Epidermal melanocyte (primary cell): ENCODE data around the gene KCND3.

ENCODE experiments used
- DNase-seq: peaks from one replicate; pipeline ENCODE4 v3.0.0; 2011; ENCODE audit warnings: low spot score; ENCODE audit not compliant: insufficient read length

KCND3 gene

DNA sequence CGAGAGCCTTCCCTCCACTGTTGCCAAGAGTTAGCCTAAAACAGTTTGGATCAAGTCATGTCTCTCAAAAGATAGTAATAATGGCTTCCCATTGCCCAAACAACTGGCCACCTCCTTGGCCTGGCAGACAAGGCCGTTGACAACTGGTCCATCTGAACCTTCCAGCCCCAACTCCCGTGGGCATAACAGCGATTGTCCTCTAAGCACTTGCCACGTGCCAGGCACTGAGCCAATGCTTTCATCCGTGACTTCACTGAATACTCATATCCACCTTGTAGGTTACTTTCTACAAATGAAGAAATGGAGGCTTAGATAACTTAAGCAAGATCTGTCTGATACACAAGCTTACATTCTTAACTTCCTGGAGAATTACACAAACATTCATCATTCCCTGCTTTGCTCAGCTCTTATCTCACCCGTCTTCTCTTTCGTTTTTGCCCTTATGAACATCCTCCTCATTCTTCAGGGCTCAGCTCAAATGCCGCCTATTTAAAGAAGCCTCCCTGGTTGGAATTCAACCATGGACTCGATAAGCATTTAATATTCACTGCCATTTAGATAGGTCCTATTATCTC is 106.4 kb downstream of the KCND3 start:
- no peak for DNase-seq

DNA sequence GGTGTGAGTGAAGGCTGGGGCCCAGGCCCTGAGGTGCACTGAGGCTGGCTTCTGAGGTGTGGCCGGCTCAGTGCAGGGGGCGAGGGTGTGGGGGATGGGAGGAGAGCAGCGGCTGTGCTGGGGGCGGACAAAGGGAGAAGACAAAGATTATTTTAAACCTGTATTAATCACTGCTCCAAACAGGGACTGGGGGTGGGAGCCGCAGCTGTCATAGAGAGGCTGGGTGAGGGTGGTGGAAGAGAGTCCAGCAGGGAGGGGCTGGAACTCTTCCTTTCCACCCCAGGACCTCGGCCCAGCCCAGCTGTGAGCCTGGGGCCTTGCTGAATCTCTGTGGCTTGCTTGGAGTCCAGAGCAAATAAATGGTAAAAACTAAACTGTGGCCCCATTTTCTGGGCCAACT is 106.9 kb downstream of the KCND3 start:
- DNase-seq, result no peak

DNA sequence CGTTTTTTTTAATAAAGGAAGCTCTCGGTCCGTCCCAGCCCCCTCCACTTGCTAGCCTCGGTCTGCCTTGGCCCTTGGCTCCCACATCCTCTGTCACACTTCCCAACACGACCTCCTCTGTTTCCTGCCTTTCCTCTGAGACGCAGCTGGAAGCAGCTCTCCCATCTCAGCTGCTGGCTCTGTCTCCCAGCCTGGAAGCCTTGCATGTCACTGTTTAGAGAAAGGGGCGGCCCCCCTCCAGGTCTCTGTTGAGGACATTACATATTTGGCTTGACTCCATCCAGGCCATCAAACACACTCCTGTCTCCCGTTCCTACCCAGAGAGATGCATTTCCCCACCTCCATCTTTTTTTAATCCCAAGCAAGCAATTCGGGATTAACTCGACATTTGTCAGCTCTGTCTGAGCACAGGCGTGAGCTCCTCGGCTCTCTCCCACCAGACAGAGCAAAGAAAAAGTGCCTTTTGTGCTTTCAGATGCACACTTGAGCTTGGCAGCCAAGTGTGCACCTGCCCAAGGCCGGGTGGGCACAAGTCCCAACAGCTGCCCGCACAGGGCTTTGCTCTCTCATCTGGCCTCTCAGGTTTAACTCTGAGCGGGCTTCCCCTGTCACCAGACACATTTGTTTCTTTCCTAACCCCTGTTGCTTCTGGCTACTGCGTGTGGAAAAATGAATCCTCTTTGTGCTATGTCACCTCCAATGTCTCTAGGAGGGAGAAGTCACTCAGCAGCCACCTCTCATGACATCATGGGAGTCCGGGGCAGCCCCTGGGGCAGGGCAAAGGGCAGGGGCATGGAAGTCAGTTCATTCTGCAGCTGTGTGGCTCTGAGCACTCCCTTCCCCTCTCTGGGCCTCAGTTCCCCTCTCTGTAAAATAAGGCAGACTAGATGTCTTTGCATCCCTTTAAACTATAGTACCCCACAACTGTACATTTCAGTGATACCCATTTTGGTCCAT is 108.3 kb downstream of the KCND3 start:
- DNase-seq, result no peak

DNA sequence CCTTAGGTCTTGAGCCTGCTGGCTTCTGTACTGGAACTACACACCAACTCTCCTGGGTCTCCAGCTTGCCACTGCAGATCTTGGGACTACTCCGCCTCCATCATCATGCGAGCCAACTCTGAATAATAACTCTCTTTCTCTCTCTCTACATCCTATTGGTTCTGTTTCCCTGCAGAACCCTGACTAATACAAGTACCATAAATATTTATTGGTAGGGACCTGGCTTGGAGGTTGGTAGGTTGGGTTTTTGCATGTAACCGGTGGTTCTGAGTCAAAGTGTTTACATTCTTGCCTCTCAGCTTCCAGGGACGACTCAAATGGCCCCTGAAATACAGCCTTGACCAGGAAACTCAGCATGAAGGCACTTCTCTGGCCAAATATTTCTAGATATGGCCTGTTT is 110.4 kb downstream of the KCND3 start:
- DNase-seq, result no peak

- no peak for DNase-seq
Observed at GRCh38 chr1:111878649-111879048, 110.8 kb downstream of the KCND3 start.

GRCh38 chr1:111878091-111878490 is 111.4 kb downstream of the KCND3 start:
- DNase-seq, result no peak

DNA sequence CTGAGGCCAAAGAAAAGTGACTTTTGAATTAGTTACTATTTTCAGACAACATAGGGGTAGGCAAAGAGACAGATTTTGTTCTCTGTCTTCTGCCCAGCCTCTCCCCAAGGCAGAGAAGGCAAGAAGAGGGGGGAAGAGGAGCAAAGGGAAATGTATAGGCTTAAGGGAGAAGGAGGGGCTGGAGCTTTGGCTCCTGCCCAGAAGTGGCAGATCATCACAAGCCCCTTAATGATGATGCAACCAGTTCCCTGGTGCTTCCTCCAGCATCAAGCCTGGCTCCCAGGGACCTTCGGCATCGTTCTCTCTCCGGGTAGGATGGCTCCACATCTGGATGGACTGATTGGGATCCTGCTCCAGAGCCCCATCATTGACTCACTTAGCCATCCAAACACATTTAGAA is 112.8 kb downstream of the KCND3 start:
- DNase-seq, result no peak

- DNase-seq, result no peak
Observed at GRCh38 chr1:111875640-111876039, 113.8 kb downstream of the KCND3 start.

DNA sequence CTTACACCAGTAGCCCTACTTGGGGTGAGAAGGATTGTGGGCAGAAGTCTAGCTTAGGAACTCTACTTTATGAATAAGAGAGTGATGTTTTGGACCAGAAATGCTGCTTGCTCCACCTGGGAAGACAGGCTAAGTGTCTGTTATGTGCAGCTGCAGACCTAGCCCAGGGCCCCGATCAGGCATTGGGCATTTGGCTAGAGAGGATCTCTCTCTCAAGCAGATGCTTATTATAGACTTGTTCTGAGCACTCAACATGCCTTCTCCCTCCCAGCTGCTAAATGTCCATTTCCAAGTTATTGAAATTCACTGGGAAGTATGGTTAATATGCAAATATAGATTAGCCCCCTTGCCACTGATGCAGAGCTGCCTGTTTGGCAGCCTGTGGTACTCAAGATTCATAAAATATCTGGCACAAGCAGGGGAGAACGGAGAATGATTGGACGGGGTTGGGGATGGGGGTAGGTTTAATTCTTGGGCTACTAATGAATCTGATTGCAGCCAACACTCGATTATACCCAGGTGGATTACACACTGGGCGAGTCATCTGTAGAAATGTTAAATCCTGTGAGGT is 115.9 kb downstream of the KCND3 start:
- DNase-seq, result no peak

GRCh38 chr1:111870181-111870580 is 119.3 kb downstream of the KCND3 start:
- no peak for DNase-seq

GRCh38 chr1:111867868-111868440 is 121.5 kb downstream of the KCND3 start:
- DNase-seq, result no peak

DNA sequence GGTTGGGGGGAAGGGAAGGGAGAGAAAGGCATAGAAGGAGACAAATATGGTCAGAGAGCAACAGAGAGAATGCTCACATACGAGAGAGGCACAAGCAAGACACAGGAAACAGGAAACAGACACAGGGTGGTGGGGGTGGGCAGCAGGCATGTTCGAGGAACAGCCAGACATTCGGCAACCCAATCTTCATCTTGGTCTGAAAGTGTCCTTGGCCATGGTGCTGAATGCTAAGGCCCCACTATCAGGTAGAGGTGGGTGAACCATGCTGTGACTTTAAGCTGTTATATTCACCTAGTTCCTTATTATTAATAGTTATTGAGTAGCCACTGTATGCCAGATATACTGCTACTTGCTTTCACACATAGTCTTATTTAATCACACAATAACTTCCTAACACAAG is 124.6 kb downstream of the KCND3 start:
- no peak for DNase-seq

DNA sequence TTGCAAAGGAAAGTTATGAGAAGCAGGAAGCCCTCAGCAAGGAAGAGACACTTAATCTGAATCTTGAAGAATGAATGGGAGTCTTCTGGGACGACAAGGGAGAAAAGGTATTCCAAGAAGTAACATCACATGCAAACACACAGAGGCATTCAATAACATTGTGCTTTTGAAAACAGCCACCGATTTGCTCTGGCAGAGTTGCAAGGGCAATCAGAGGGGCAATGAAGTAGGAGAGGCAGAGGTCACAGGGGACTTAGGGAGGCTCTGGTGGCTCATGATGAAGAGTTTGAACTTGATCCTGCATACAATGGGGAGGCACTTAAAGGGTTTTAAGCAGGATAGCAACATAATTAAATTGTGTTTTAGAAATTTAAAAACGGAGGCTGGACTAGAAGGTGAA is 126.1 kb downstream of the KCND3 start:
- DNase-seq, result no peak

DNA sequence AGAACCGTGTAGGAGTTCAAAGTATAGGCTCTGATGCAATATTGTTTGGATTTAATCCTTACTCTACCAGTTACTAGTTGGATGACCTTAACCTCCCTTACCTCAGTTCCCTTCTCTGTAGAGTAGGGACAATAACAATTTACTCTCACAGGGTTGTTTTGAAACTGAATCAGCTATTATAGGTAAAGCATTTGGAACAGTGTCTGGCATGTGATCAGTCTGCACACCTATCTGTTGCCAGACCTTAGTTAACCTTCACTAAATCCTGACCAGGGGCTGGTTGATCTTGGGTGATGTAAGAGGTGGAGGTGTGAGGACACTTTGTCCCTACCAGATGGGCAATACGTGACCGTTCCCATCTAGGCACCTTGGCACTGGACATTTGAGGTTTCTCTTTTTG is 126.9 kb downstream of the KCND3 start:
- DNase-seq, result no peak

DNA sequence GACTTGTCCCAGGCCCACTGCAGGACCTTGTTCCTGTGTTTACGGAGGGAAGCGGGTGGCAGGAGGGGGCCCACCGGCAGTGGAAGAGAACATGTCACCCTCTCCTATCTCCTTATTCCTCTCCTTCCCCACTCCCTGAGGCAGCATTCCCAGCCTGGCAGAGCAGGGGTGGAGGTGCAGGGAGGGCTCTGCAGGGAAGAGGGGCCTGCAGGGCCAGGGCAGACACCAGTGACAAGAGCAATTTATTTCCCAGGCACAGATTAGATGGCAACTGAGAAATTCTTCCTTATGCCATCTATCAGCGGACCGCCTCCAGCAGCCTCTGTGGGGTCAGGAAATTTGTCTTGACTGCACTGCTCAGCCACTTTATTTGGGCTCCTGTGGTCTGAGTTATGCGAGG is 127.9 kb downstream of the KCND3 start:
- DNase-seq, result no peak

- no peak for DNase-seq
Observed at GRCh38 chr1:111857194-111857651, 132.2 kb downstream of the KCND3 start.

GRCh38 chr1:111856411-111857185 is 132.9 kb downstream of the KCND3 start:
- DNase-seq, result no peak

- DNase-seq, result no peak
Observed at GRCh38 chr1:111855260-111855659, 134.2 kb downstream of the KCND3 start.

DNA sequence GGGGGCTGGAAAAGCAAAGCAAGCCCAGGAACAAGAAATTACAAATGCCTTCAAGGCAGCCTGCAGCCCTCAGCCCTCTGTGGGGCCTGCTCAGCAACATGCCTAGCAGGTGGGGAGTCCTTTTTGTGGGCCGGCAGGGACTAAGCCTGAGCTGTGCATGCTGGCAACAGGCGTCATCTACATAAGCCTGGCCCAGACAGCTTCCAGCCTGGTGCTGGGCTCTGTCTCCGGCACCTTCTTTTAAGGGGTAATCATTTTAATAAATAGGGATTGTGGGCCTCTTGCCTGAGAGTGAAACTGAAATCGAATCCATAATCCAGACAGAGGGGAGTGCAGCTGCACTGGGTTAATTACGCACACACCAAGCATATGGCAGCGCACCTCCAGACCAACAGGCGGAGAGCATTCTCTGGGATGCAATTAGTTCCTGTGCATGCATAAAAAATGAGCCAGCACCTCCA is 137.2 kb downstream of the KCND3 start:
- DNase-seq, result no peak

DNA sequence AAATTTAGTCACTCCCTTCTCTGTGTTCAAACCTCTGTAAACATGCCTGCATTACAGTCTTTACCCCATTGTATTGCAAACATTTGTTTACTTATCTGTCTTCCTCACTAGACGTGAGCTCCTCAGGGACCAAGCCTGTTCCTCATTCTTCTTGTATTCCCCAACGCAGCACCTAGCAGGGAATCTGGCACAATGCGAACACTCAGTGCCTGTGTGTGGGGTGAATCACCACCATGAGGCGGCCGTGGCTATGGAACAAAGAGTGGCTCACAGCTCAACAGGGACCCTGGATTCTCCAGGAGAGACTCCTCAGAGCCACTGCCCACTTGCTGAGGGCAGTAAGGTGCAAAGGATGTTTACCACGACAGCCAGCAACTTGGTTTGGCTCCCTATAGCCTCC is 137.9 kb downstream of the KCND3 start:
- DNase-seq, result no peak

GRCh38 chr1:111850109-111850508 is 139.4 kb downstream of the KCND3 start:
- DNase-seq, result no peak
